HepG2 (cell line): Measurements from ENCODE around the gene TBC1D14. TPM values are rescaled to one million over a fixed set of nuclear protein-coding genes. Genes with fewer than 3 reads are reported as not detected.

ENCODE experiments used
- ATAC-seq: fragments of 200-7000 bp; cut with Tn5 transposase; 3 replicates; pipeline ENCODE4 v1.9.1; 2020; ENCODE audit warnings: mild to moderate bottlenecking, moderate library complexity
- BruUV-seq: library from RNA; stranded (reverse); fragments of 400-500 nt; replicated peaks from 2 replicates; lab custom pipeline; 2021; lab: Mats Ljungman, UMichigan
- CTCF ChIA-PET: fragments of 300-600 bp; formaldehyde crosslinking; extraction: SDS; loops from one replicate; lab custom pipeline; 2021; ENCODE audit warnings: low total read pairs, inconsistent platforms, low intra/inter-chr PET ratio; lab: Yijun Ruan, JAX
- POLR2A ChIA-PET: fragments of 350-600 bp; sonication (Branson Sonifier 250); formaldehyde crosslinking; loops from one replicate; lab custom pipeline; 2020; ENCODE audit warnings: antibody characterized with exemption, inconsistent platforms; lab: Yijun Ruan, JAX
- DNase-seq: peaks from one replicate; pipeline ENCODE4 v3.0.0-alpha.2; 2015; ENCODE audit warnings: low spot score
- FAIRE-seq: peaks from 3 replicates; lab custom pipeline; 2011; peaks lifted over from hg19 to GRCh38; lab: Jason Lieb, UNC
- H2AFZ ChIP-seq: one replicate; pipeline ENCODE4 v1.6.1; 2011; ENCODE audit warnings: low read length, inconsistent platforms
- H3K27ac ChIP-seq: fragments of 300-600 bp; 3 replicates; pipeline ENCODE4 v1.8.0; 2011; ENCODE audit warnings: mixed run types, mild to moderate bottlenecking, mixed read lengths, low read length, inconsistent platforms; ENCODE audit not compliant: insufficient read depth; ENCODE audit errors: extremely low read length
- H3K27me3 ChIP-seq, 2 experiments: fragments of 200-600 bp in 1 of 2; 2 replicates in 1 of 2; 3 replicates in 1 of 2; pipeline versions ENCODE4 v1.6.0 to v1.8.0; 2011; ENCODE audit warnings: low read length in 2 of 2, mild to moderate bottlenecking in 2 of 2, moderate library complexity in 2 of 2, inconsistent platforms in 1 of 2; ENCODE audit not compliant: insufficient read depth in 2 of 2, control insufficient read depth in 1 of 2
- H3K36me3 ChIP-seq, 2 experiments: fragments of 200-600 bp in 1 of 2; replicated peaks in 1 of 2; 2 replicates in 1 of 2; 3 replicates in 1 of 2; pipeline versions ENCODE4 v1.5.1 to v1.8.0; 2011; ENCODE audit warnings: low read length in 2 of 2, inconsistent platforms in 1 of 2; ENCODE audit not compliant: insufficient read depth in 2 of 2, control insufficient read depth in 1 of 2
- H3K4me1 ChIP-seq: 2 replicates; pipeline ENCODE4 v1.5.1; 2012; ENCODE audit warnings: low read length, inconsistent platforms; ENCODE audit not compliant: insufficient read depth
- H3K4me2 ChIP-seq: 2 replicates; pipeline ENCODE4 v1.6.0; 2011; ENCODE audit warnings: low read depth, low read length, inconsistent platforms
- H3K4me3 ChIP-seq, 3 experiments: fragments of 200-600 bp in 1 of 3; sonication (generic), shearing (Covaris generic) in 1 of 3; replicated peaks in 1 of 3; 2 replicates each; pipeline ENCODE4 v1.5.1; 2011 to 2016; ENCODE audit warnings: low read length in 3 of 3, inconsistent platforms in 2 of 3, low read depth in 2 of 3, mild to moderate bottlenecking in 2 of 3, control low read depth in 1 of 3, mixed read lengths in 1 of 3; ENCODE audit not compliant: insufficient read depth in 1 of 3
- H3K79me2 ChIP-seq: one replicate; pipeline ENCODE4 v1.6.1; 2011; ENCODE audit warnings: low read length, inconsistent platforms; ENCODE audit not compliant: insufficient read depth
- H3K9ac ChIP-seq: 2 replicates; pipeline ENCODE4 v1.6.0; 2011; ENCODE audit warnings: mild to moderate bottlenecking, low read depth, low read length, inconsistent platforms; ENCODE audit not compliant: insufficient read depth
- H3K9me3 ChIP-seq: 2 replicates; pipeline ENCODE4 v1.5.1; 2012; ENCODE audit warnings: mild to moderate bottlenecking, low read length
- H4K20me1 ChIP-seq: 2 replicates; pipeline ENCODE4 v1.6.0; 2011; ENCODE audit warnings: inconsistent platforms, mild to moderate bottlenecking, low read length, moderate library complexity; ENCODE audit not compliant: insufficient read depth
- ARID2 ChIP-seq: sonication (generic); formaldehyde crosslinking; IDR thresholded peaks from 2 replicates; pipeline ENCODE4 v1.8.1; 2022; ENCODE audit warnings: mild to moderate bottlenecking, missing genetic modification reagents, borderline replicate concordance
- BHLHE40 ChIP-seq: IDR thresholded peaks from 2 replicates; pipeline ENCODE4 v1.6.1; 2011; ENCODE audit warnings: low read length, improper control_type of control experiment
- DNMT1 ChIP-seq: sonication (generic); formaldehyde crosslinking; IDR thresholded peaks from 2 replicates; pipeline ENCODE4 v1.5.1; 2020; ENCODE audit warnings: mild to moderate bottlenecking, missing genetic modification reagents
- FOXA3 ChIP-seq: IDR thresholded peaks from 2 replicates; pipeline ENCODE4 v1.6.1; 2016; ENCODE audit warnings: missing genetic modification reagents, missing compliant biosample characterization
- HES4 ChIP-seq: sonication (generic); formaldehyde crosslinking; IDR thresholded peaks from 2 replicates; pipeline ENCODE4 v1.9.0; 2021; ENCODE audit warnings: mild to moderate bottlenecking, missing genetic modification reagents, borderline replicate concordance
- HOXA5 ChIP-seq: sonication (generic); formaldehyde crosslinking; IDR thresholded peaks from 2 replicates; pipeline ENCODE4 v1.4.0; 2020; ENCODE audit warnings: missing genetic modification reagents
- ISX ChIP-seq: sonication (generic); formaldehyde crosslinking; conservative IDR thresholded peaks from 2 replicates; pipeline ENCODE4 v1.5.0; 2020; ENCODE audit warnings: missing genetic modification reagents
- JUNB ChIP-seq: sonication (generic); formaldehyde crosslinking; IDR thresholded peaks from 2 replicates; pipeline ENCODE4 v1.8.0; 2022; ENCODE audit warnings: missing genetic modification reagents, mild to moderate bottlenecking, borderline replicate concordance
- KLF6 ChIP-seq: IDR thresholded peaks from 2 replicates; pipeline ENCODE4 v1.8.0; 2016; ENCODE audit warnings: missing biosample characterization, missing genetic modification reagents
- RARG ChIP-seq: sonication (generic); formaldehyde crosslinking; IDR thresholded peaks from 2 replicates; pipeline ENCODE4 v1.4.0; 2020; ENCODE audit warnings: low read depth, mild to moderate bottlenecking, missing genetic modification reagents
- RXRA ChIP-seq: sonication (generic); formaldehyde crosslinking; IDR thresholded peaks from 2 replicates; pipeline ENCODE4 v1.5.1; 2020; ENCODE audit warnings: missing genetic modification reagents
- SALL1 ChIP-seq: sonication (generic); formaldehyde crosslinking; IDR thresholded peaks from 2 replicates; pipeline ENCODE4 v1.8.0; 2022; ENCODE audit warnings: mild to moderate bottlenecking, missing genetic modification reagents
- SRY ChIP-seq: sonication (generic); formaldehyde crosslinking; IDR thresholded peaks from 2 replicates; pipeline ENCODE4 v1.8.0; 2022; ENCODE audit warnings: mild to moderate bottlenecking, missing genetic modification reagents
- ZBTB2 ChIP-seq: sonication (generic); formaldehyde crosslinking; IDR thresholded peaks from 2 replicates; pipeline ENCODE4 v1.8.0; 2022; ENCODE audit warnings: low read depth, missing genetic modification reagents
- ZFP36 ChIP-seq: fragments of 150-350 bp; IDR thresholded peaks from 2 replicates; pipeline ENCODE4 v1.6.1; 2018; ENCODE audit warnings: borderline replicate concordance, low read length, low read depth; ENCODE audit not compliant: partially characterized antibody
- ZNF574 ChIP-seq: sonication (generic); formaldehyde crosslinking; IDR thresholded peaks from 2 replicates; pipeline ENCODE4 v1.4.0; 2020; ENCODE audit warnings: missing genetic modification reagents
- ZNF687 ChIP-seq: sonication (generic); formaldehyde crosslinking; IDR thresholded peaks from 2 replicates; pipeline ENCODE4 v1.5.1; 2020; ENCODE audit warnings: mild to moderate bottlenecking, missing genetic modification reagents, moderate library complexity
- WGBS: methylation state at CpG from one replicate; pipeline ENCODE4 v1.1.6; 2017; ENCODE audit warnings: low lambda C conversion rate; 5-methylcytosine and 5-hydroxymethylcytosine counted together
- in situ Hi-C: cut with HindIII; loops from 2 replicates; pipeline ENCODE4 v1.10.0; 2017; ENCODE audit warnings: low pct_unique_long_range_greater_than_20kb; ENCODE audit not compliant: extremely low pct_ligation_motif_present
- intact Hi-C: fragments of 100-400 bp; cut with micrococcal nuclease; formaldehyde crosslinking; loops from one replicate; pipeline ENCODE4 v1.10.0; 2022; ENCODE audit not compliant: unreplicated experiment
- polyA plus RNA-seq, 8 experiments: library from polyadenylated mRNA; depleted of rRNA in 3 of 8; stranded (reverse) in 7 of 8; unstranded in 1 of 8; fragments of >200 nt; fragmentation: Illumina TruSeq in 4 of 8; extraction: Trizol in 4 of 8; gene quantifications; 2 replicates each; pipeline versions ENCODE4 v1.2.1 to v1.2.3, GENCODE V29; 2011 to 2016; ENCODE audit warnings: low read depth in 4 of 8, missing spikeins in 1 of 8, mixed read lengths in 1 of 8; ENCODE audit not compliant: insufficient read depth in 1 of 8
- total RNA-seq, 5 experiments: library from RNA; depleted of rRNA; stranded (reverse); fragments of >200 nt; fragmentation: Illumina TruSeq; extraction: Trizol; gene quantifications; 2 replicates each; pipeline ENCODE4 v1.2.3, GENCODE V29; 2016; ENCODE audit warnings: low read depth in 1 of 5

Gene TBC1D14
- total and polyA plus RNA-seq, 2 of the 13 experiments (the other 11 are each of a cell fraction or from before 2014, with no cell fraction given), result 29.5 to 46.5 TPM

DNA sequence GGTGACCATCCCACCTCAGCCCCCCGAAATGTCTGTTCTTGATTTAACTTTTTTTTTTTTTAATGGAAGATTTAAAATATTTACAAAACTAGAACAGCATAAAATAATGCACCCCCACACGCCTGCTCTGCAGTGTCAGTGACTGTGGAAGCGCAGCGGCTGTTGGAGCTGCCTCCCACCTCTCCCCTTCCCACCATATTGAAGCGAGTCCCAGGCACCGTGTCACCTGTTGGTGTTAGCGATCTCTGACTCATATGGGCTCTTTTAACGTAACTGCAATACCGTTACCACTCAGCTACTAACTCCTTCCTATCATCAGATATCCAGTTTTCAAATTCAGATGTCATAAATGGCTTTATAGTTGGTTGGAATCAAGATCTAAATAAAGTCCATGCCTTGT lies 116.5 kb downstream of the TBC1D14 start (continued):
- TF ChIP-seq DNMT1 (CRISPR knock-in tag), result no peak
- no peak for TF ChIP-seq ZNF687 (CRISPR knock-in tag)
- TF ChIP-seq RARG, result no peak
- no peak for TF ChIP-seq BHLHE40
- TF ChIP-seq JUNB (CRISPR knock-in tag), result no peak
- no peak for TF ChIP-seq HOXA5 (CRISPR knock-in tag)
- no peak for TF ChIP-seq SALL1
- no peak for TF ChIP-seq ISX (CRISPR knock-in tag)

- intact Hi-C loops, result no loop called here
- no peaks in the 10 kb centered on the region for H3K27me3 ChIP-seq
- CTCF ChIA-PET, result no interaction called here
- FAIRE-seq (no peak), ATAC-seq (no peak), DNase-seq (no peak)
- H3K27ac ChIP-seq, result no peak overlapping the region
- H3K9me3 ChIP-seq, result no peaks in the 10 kb centered on the region
- TF ChIP-seq ARID2 (CRISPR knock-in tag), result no peak
- TF ChIP-seq FOXA3, result no peak
- TF ChIP-seq RXRA (CRISPR knock-in tag), result no peak
- TF ChIP-seq SRY (CRISPR knock-in tag), result no peak
- TF ChIP-seq ZBTB2 (CRISPR knock-in tag), result no peak
- TF ChIP-seq ZFP36, result no peak
- no peak for TF ChIP-seq KLF6 (CRISPR knock-in tag)
- no peak for TF ChIP-seq ZNF574 (CRISPR knock-in tag)
- TF ChIP-seq HES4 (CRISPR knock-in tag), result no peak
- BruUV-seq, result no TSS peak
- H3K4me3 ChIP-seq, result no peak overlapping the region
- POLR2A ChIA-PET, result no interaction called here
- in situ Hi-C loops, result no loop called here
- H3K4me2 ChIP-seq, result no peak overlapping the region
- H3K36me3 ChIP-seq, result peaks cover 28 to 74% of the 10 kb centered on the region in 2 experiments
- 98% methylated on average over 7 of the region's 7 CpGs for WGBS
- no peak overlapping the region for H2AFZ ChIP-seq
- no peaks in the 10 kb centered on the region for H4K20me1 ChIP-seq
- H3K4me1 ChIP-seq, result peaks cover 16% of the 10 kb centered on the region
- H3K9ac ChIP-seq, result no peak overlapping the region
- H3K79me2 ChIP-seq, result no peaks in the 10 kb centered on the region
Observed at GRCh38 chr4:7027284-7027683, 117.7 kb downstream of the TBC1D14 start.
